ENCODE measurements around the gene RPL35.

Gene RPL35

GRCh38 chr9:124813501-124814163 is 48.1 kb downstream of the RPL35 start:
- no peak for DNase-seq

- DNase-seq = no peak
These were observed 48.7 kb downstream of the RPL35 start for GRCh38 chr9:124813041-124813440.

- no peak for DNase-seq
These were observed 49.3 kb downstream of the RPL35 start for GRCh38 chr9:124812441-124812876.

GRCh38 chr9:124810663-124811355 is 50.9 kb downstream of the RPL35 start:
- DNase-seq = no peak

GRCh38 chr9:124809741-124810500 is 51.8 kb downstream of the RPL35 start:
- no peak for DNase-seq

- DNase-seq = no peak
These were observed 52.5 kb downstream of the RPL35 start for GRCh38 chr9:124809211-124809610.

GRCh38 chr9:124808246-124808956 is 53.4 kb downstream of the RPL35 start:
- DNase-seq = no peak
